IPS DF 6.9 (cell line): ENCODE results near the gene KRTAP5-5.
"Not testable (repeated sequence)": the region's sequence is repeated elsewhere in the genome, so short reads cannot be mapped to it uniquely, and the experiment has no call there.

Experiments used
- DNase-seq: peaks from one replicate; pipeline ENCODE4 v3.0.0-alpha.2; 2013; ENCODE audit warnings: low read depth, low spot score
- H3K27ac ChIP-seq: one replicate; pipeline ENCODE4 v1.5.1; 2013; ENCODE audit warnings: low read length, control low read depth
- H3K27me3 ChIP-seq: 2 replicates; pipeline ENCODE4 v1.6.1; 2013; ENCODE audit warnings: mild to moderate bottlenecking, low read length; ENCODE audit not compliant: control insufficient read depth, insufficient read depth
- H3K36me3 ChIP-seq: 2 replicates; pipeline ENCODE4 v1.6.1; 2013; ENCODE audit warnings: low read length; ENCODE audit not compliant: control insufficient read depth, insufficient read depth
- H3K4me1 ChIP-seq: 2 replicates; pipeline ENCODE4 v1.6.1; 2013; ENCODE audit warnings: low read length; ENCODE audit not compliant: control insufficient read depth, insufficient read depth
- H3K4me3 ChIP-seq: 2 replicates; pipeline ENCODE4 v1.5.1; 2013; ENCODE audit warnings: mild to moderate bottlenecking, low read length
- H3K9me3 ChIP-seq: 2 replicates; pipeline ENCODE4 v1.6.1; 2013; ENCODE audit warnings: low read length, inconsistent platforms; ENCODE audit not compliant: control insufficient read depth, insufficient read depth
- WGBS: extraction: QIAGEN DNeasy Blood & Tissue Kit; methylation state at CpG from one replicate; pipeline ENCODE4 v1.1.7; 2013; ENCODE audit warnings: mixed read lengths, missing lambda C conversion rate; ENCODE audit not compliant: insufficient read length, insufficient coverage; 5-methylcytosine and 5-hydroxymethylcytosine counted together

Gene KRTAP5-5, protein sequence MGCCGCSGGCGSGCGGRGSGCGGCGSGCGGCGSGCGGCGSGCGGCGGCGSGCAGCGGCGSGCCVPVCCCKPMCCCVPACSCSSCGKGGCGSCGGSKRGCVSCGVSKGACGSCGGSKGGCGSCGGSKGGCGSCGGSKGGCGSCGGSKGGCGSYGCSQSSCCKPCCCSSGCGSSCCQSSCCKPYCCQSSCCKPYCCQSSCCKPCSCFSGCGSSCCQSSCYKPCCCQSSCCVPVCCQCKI

DNA sequence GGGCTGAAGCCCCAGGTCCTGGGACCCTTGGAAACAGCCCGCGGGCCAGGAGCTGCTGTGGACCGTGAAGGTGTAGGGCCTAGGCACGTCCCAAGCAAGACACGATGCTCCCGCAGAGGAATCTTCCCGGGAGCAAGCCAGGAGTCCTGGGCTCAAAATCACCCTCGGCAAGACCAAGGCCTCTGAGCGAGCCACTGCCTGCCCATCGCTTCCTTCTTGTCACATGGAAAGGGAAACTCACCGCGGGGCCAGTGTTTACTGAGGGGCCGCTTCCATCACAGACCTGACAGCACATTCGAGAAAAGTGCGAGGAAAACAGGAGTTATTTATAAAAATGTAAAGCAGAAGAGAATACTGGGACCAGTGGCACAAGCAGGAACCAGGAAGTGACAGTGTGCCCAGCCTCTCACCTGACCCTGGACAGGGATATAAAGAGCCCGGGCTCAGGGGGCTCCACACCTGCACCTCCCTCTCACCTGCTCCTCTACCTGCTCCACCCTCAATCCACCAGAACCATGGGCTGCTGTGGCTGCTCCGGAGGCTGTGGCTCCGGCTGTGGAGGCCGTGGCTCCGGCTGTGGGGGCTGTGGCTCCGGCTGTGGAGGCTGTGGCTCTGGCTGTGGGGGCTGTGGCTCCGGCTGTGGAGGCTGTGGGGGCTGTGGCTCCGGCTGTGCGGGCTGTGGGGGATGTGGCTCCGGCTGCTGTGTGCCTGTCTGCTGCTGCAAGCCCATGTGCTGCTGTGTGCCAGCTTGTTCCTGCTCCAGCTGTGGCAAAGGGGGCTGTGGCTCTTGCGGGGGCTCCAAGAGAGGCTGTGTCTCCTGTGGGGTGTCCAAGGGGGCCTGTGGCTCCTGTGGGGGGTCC, at the start of gene KRTAP5-5:
KRTAP5-5 (plus strand) TSS at position 450 of the 860 bp plus-strand sequence; CDS start at position 516, 66 bp downstream.
- H3K4me1 ChIP-seq = peaks cover 3% of the 10 kb centered on the region; the same call in 1 of the 2 replicates
- no peak for DNase-seq
- no CpG with 5 or more reads among the region's 26 CpGs for WGBS
- no peaks in the 10 kb centered on the region for H3K9me3 ChIP-seq
- H3K27ac ChIP-seq = no peak within 1 kb of the TSS
- H3K4me3 ChIP-seq = no peak within 1 kb of the TSS
- H3K36me3 ChIP-seq = no peaks in the 10 kb centered on the region
- no peaks in the 10 kb centered on the region; the same call in 1 of the 2 replicates for H3K27me3 ChIP-seq

DNA sequence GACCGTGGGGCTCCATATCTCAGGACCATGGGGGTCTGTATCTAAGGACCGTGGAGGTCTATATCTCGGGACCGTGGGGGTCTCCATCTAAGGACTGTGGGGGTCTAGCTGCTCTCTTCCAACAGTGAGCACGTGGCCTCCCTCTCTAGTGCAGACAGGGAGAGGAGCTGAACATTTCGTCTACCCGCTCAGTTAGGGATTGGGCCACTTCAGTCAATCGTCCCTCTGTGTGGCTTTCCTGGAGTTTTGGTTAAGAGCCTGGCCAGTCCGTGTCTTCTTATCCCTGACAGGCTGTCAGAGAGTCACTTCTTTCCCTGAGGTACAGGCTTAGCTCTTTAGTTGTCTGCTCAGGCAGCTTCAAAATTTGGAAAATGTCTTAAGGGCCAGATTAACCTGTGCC, 47.6 kb upstream of the KRTAP5-5 start:
- no peak for DNase-seq
- Histone ChIP-seq H3K27me3 (no peaks in the 10 kb centered on the region), H3K27ac (no peak overlapping the region), H3K36me3 (no peaks in the 10 kb centered on the region), H3K9me3 (no peaks in the 10 kb centered on the region), H3K4me3 (no peak overlapping the region), H3K4me1 (no peaks in the 10 kb centered on the region)
- no CpG with 5 or more reads among the region's 9 CpGs for WGBS

DNA sequence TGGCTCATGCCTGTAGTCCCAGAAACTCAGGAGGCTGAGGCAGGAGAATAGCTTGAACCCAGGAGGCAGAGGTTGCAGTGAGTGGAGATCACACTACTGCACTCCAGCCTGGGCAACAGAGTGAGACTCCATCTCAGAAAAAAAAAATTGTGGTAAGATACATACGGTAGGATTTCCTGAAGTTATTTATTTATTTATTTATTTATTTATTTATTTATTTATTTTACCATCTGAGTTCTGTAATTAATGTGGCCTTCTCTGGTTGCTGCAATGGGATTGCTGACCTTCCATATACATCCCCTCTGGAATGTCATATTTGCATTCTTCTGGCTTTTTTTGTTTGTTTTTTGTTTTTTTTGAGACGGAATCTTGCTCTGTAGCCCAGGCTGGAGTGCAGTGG, 46.7 kb upstream of the KRTAP5-5 start:
- not testable (repeated sequence) for H3K4me1 ChIP-seq, H3K9me3 ChIP-seq, H3K27ac ChIP-seq, H3K27me3 ChIP-seq, DNase-seq, H3K36me3 ChIP-seq, H3K4me3 ChIP-seq
- WGBS = no CpG with 5 or more reads among the region's 2 CpGs

DNA sequence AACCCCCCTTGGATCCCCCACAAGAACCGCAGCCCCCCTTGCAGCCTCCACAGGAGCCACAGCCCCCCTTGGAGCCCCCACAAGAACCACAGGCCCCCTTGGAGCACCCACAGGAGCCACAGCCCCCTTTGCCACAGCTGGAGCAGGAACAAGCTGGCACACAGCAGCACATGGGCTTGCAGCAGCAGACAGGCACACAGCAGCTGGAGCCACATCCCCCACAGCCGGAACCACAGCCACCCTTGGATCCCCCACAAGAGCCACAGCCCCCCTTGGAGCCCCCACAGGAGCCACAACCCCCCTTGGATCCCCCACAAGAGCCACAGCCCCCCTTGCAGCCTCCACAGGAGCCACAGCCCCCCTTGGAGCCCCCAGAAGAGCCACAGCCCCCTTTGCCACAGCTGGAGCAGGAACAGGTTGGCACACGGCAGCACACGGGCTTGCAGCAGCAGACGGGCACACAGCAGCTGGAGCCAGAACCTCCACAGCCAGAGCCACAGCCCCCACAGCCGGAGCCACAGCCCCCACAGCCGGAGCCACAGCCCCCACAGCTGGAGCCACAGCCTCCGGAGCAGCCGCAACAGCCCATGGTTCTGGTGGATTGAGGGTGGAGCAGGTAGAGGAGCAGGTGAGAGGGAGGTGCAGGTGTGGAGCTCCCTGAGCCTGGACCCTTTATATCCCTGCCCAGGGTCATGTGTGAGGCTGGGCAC, 44.8 kb upstream of the KRTAP5-5 start, which contains the start of gene KRTAP5-1:
KRTAP5-1 (minus strand) TSS at position 623 of the 710 bp plus-strand sequence; CDS start at position 589, 34 bp downstream.
- H3K27ac ChIP-seq, H3K4me3 ChIP-seq, DNase-seq, H3K36me3 ChIP-seq, H3K27me3 ChIP-seq, H3K9me3 ChIP-seq, H3K4me1 ChIP-seq: not testable (repeated sequence)
- no CpG with 5 or more reads among the region's 9 CpGs for WGBS

DNA sequence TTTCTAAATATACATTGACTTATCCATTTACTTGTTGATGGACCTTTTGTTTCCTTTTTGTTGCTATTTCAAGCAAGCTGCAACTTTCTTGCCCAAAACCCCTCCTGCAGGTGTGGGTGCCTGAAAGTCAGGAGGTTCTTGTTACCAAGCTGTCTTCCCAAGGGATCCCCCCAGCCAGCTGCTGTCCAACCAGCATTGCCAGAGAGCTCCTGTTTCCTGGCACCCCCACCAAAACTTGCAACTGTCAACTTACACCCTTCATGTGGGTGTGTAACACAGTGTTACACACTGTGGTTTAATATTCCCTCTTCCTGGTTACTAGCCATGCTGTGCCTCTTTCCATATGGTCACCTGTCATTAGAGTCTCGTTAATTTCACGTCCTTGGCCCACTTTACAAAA, 42.9 kb upstream of the KRTAP5-5 start:
- no CpG with 5 or more reads among the region's 2 CpGs for WGBS
- Histone ChIP-seq H3K27ac (no peak overlapping the region), H3K9me3 (no peaks in the 10 kb centered on the region), H3K4me1 (no peaks in the 10 kb centered on the region), H3K36me3 (no peaks in the 10 kb centered on the region), H3K4me3 (no peak overlapping the region), H3K27me3 (no peaks in the 10 kb centered on the region)
- no peak for DNase-seq

DNA sequence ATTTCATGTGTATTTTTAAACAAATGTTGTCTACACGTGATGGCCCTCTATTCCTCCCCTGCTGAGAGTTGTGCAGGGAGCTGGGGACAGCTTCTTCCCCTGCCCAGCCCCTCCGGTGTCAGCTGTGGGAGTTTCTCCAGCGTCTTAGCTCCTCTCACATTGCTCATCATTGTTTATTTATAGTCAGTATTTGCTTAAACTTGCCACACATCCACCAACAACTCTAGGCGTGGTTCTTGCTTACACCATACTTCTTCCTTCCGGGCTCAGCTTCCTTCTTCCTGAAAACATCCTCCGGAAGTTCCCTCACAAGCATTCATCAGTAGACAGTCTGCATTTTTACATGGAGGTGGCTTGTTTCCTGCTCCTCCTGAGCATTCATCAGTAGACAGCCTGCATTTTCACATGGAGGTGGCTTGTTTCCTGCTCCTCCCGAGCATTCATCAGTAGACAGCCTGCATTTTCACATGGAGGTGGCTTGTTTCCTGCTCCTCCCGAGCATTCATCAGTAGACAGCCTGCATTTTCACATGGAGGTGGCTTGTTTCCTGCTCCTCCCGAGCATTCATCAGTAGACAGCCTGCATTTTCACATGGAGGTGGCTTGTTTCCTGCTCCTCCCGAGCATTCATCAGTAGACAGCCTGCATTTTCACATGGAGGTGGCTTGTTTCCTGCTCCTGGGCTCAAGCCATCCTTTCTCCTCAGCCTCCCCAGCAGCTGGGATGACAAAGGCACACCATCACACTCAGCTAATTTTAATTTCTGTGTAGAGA, 40.2 kb upstream of the KRTAP5-5 start:
- no CpG with 5 or more reads among the region's 10 CpGs for WGBS
- H3K36me3 ChIP-seq, DNase-seq, H3K9me3 ChIP-seq, H3K4me1 ChIP-seq, H3K4me3 ChIP-seq, H3K27me3 ChIP-seq, H3K27ac ChIP-seq: not testable (repeated sequence)

DNA sequence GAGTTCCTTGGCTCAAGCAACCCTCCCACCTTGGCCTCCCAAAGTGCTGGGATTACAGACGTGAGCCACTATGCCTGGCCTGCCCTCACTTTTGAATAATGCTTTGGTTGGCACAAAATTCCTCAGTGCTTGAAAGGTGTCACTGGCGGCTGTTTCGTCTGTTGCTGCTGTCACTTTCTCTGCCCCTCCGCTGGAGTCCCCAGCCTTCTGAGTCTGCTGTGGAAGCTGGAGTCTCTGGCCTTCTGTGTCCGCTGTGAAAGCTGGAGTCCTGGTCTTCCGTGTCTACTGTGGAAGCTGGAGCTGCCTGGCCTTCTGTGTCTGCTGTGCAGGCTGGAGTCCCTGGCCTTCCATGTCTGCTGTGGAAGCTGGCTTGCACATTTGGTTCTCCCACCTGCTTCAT, 39.6 kb upstream of the KRTAP5-5 start:
- Histone ChIP-seq H3K27me3 (no peaks in the 10 kb centered on the region), H3K27ac (no peak overlapping the region), H3K4me1 (no peaks in the 10 kb centered on the region), H3K9me3 (no peaks in the 10 kb centered on the region), H3K4me3 (no peak overlapping the region), H3K36me3 (no peaks in the 10 kb centered on the region)
- WGBS = no CpG with 5 or more reads among the region's 6 CpGs
- DNase-seq = no peak

DNA sequence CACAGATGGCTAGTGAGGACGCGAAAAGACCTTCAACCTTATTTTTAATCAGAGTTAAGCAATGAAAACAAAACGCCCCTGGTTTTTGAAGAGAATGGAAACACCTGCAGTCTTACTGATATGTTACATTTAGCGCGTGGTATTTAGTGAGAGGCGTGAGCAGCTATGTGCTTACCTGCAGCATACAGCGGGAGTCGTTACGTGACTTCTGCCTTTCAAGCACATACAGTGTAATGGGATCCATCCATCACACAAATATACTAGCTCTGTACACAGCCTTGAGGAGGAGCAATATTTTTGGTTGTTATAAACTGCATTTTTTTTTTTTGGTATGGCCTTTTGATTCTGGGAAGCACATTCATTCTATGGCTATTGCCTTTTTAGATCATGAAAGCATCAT, 36.9 kb upstream of the KRTAP5-5 start:
- no peak overlapping the region for H3K27ac ChIP-seq
- H3K4me1 ChIP-seq = 0 out of 2 replicates have a peak, but pooled peaks cover 1% of the 10 kb centered on the region
- H3K9me3 ChIP-seq = no peaks in the 10 kb centered on the region
- H3K27me3 ChIP-seq = no peaks in the 10 kb centered on the region
- H3K36me3 ChIP-seq = no peaks in the 10 kb centered on the region
- no peak for DNase-seq
- no peak overlapping the region for H3K4me3 ChIP-seq
- WGBS = no CpG with 5 or more reads among the region's 9 CpGs

DNA sequence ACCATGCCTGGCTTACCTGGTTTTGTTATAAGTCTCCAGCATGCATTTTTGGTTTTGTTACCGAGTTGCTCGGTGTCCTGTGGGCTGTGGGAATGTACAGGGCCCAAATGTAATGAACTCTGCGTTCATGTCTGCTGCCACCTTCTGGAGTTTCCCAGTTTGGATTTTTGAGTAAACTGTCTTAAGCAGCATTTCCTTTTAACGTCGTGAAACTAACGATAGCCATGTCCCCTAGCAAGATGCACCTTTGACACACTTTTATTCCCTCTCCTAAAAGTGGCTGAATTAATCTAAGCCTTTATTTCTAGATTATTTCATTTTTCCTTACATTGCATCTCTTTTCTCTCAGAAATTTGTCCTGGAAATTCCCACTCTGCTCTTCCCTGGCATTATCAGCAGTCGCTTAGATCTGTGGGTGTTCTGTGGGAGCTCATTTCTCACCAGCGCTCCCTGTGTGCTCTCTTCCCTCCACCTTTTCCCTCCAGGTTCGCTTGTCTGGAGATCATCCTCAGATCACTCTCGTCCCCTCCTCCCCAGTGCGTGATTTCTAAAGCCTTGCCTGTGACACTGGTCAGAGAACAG, 33.5 kb upstream of the KRTAP5-5 start:
- H3K27ac ChIP-seq, H3K4me1 ChIP-seq: not testable (repeated sequence)

More for the DNA sequence above, 33.5 kb upstream of the KRTAP5-5 start:
- H3K9me3 ChIP-seq, H3K4me3 ChIP-seq, DNase-seq, H3K27me3 ChIP-seq, H3K36me3 ChIP-seq: not testable (repeated sequence)
- no CpG with 5 or more reads among the region's 11 CpGs for WGBS
